HEK293T (cell line): ENCODE measurements around the gene KRTAP3-2.

Source experiments
- CTCF ChIA-PET: fragments of 350-600 bp; formaldehyde crosslinking; extraction: SDS; loops from one replicate; lab custom pipeline; 2021; ENCODE audit warnings: antibody characterized with exemption, inconsistent platforms; lab: Yijun Ruan, JAX
- POLR2A ChIA-PET: fragments of 350-600 bp; formaldehyde crosslinking; extraction: SDS; loops from one replicate; lab custom pipeline; 2020; ENCODE audit warnings: antibody characterized with exemption, inconsistent platforms; lab: Yijun Ruan, JAX
- DNase-seq: peaks from one replicate; pipeline ENCODE4 v3.0.0; 2012; ENCODE audit warnings: mixed read lengths; ENCODE audit errors: extremely low spot score
- ARNT ChIP-seq: fragments of 450-650 bp; IDR thresholded peaks from 2 replicates; pipeline ENCODE4 v1.6.1; 2017; ENCODE audit warnings: mild to moderate bottlenecking
- BHLHE40 ChIP-seq: fragments of 450-650 bp; IDR thresholded peaks from 2 replicates; pipeline ENCODE4 v1.6.1; 2016; ENCODE audit warnings: mild to moderate bottlenecking, moderate library complexity, borderline replicate concordance
- CTBP1 ChIP-seq: fragments of 450-650 bp; IDR thresholded peaks from 2 replicates; pipeline ENCODE4 v1.6.1; 2016; ENCODE audit warnings: borderline replicate concordance
- ELF4 ChIP-seq: fragments of 450-650 bp; IDR thresholded peaks from 2 replicates; pipeline ENCODE4 v1.6.1; 2017; ENCODE audit warnings: antibody characterized with exemption
- FOXA1 ChIP-seq: fragments of 450-650 bp; IDR thresholded peaks from 2 replicates; pipeline ENCODE4 v1.6.1; 2016; ENCODE audit warnings: mild to moderate bottlenecking
- FOXK2 ChIP-seq: fragments of 450-650 bp; IDR thresholded peaks from 2 replicates; pipeline ENCODE4 v1.6.1; 2016; ENCODE audit warnings: mild to moderate bottlenecking
- FOXM1 ChIP-seq: fragments of 450-650 bp; IDR thresholded peaks from 2 replicates; pipeline ENCODE4 v1.6.1; 2017; ENCODE audit warnings: mild to moderate bottlenecking, borderline replicate concordance
- HDGF ChIP-seq: fragments of 450-650 bp; IDR thresholded peaks from 2 replicates; pipeline ENCODE4 v1.6.1; 2017; ENCODE audit warnings: antibody characterized with exemption, borderline replicate concordance
- L3MBTL2 ChIP-seq: fragments of 450-650 bp; conservative IDR thresholded peaks from 2 replicates; pipeline ENCODE4 v1.6.1; 2016; ENCODE audit warnings: mild to moderate bottlenecking
- LEF1 ChIP-seq: fragments of 450-650 bp; IDR thresholded peaks from 2 replicates; pipeline ENCODE4 v1.6.1; 2017; ENCODE audit warnings: mild to moderate bottlenecking, borderline replicate concordance
- NFRKB ChIP-seq: fragments of 450-650 bp; IDR thresholded peaks from 2 replicates; pipeline ENCODE4 v1.6.1; 2016; ENCODE audit warnings: mild to moderate bottlenecking, moderate library complexity
- PKNOX1 ChIP-seq: fragments of 450-650 bp; IDR thresholded peaks from 2 replicates; pipeline ENCODE4 v1.6.1; 2016
- SP1 ChIP-seq: fragments of 450-650 bp; IDR thresholded peaks from 2 replicates; pipeline ENCODE4 v1.6.1; 2017
- SUZ12 ChIP-seq: fragments of 450-650 bp; IDR thresholded peaks from 2 replicates; pipeline ENCODE4 v1.6.1; 2016; ENCODE audit warnings: mild to moderate bottlenecking
- TARDBP ChIP-seq: fragments of 450-650 bp; IDR thresholded peaks from 2 replicates; pipeline ENCODE4 v1.6.1; 2016
- ZNF384 ChIP-seq: fragments of 450-650 bp; IDR thresholded peaks from 2 replicates; pipeline ENCODE4 v1.6.1; 2016

The KRTAP3-2 gene

GRCh38 chr17:40997361-40997760 is 2.3 kb downstream of the KRTAP3-2 start:
- no peak for TF ChIP-seq SP1
- TF ChIP-seq FOXA1: no peak
- no peak for TF ChIP-seq L3MBTL2
- no peak for TF ChIP-seq HDGF
- TF ChIP-seq ELF4: no peak
- TF ChIP-seq ZNF384: no peak
- TF ChIP-seq SUZ12: no peak
- no peak for TF ChIP-seq BHLHE40
- no peak for TF ChIP-seq TARDBP
- TF ChIP-seq FOXM1: no peak
- no peak for TF ChIP-seq LEF1
- POLR2A ChIA-PET: no interaction called here
- CTCF ChIA-PET: no interaction called here
- no peak for DNase-seq

GRCh38 chr17:40996829-40997228 is 2.9 kb downstream of the KRTAP3-2 start:
- POLR2A ChIA-PET: no interaction called here
- no peak for DNase-seq
- CTCF ChIA-PET: no interaction called here
- TF ChIP-seq FOXA1: no peak
- TF ChIP-seq LEF1: no peak
- TF ChIP-seq SUZ12: no peak
- no peak for TF ChIP-seq ELF4
- TF ChIP-seq FOXK2: no peak
- no peak for TF ChIP-seq PKNOX1
- no peak for TF ChIP-seq ARNT
- TF ChIP-seq BHLHE40: no peak
- no peak for TF ChIP-seq SP1
- TF ChIP-seq L3MBTL2: no peak
- no peak for TF ChIP-seq CTBP1
- TF ChIP-seq ZNF384: no peak
- no peak for TF ChIP-seq FOXM1
- TF ChIP-seq HDGF: no peak

- DNase-seq: no peak
- ChIA-PET POLR2A (no interaction called here), CTCF (interaction anchor here (0.6 to 0.7 kb wide), 2 partner anchors 66 to 340 kb away, joined by 6 to 7 read pairs; no protein-coding TSS in a partner anchor)
- TF ChIP-seq PKNOX1: no peak
- no peak for TF ChIP-seq FOXM1
- TF ChIP-seq LEF1: no peak
- TF ChIP-seq FOXA1: no peak
- TF ChIP-seq TARDBP: no peak
- no peak for TF ChIP-seq SP1
Observed at GRCh38 chr17:40995116-40995515, 4.6 kb downstream of the KRTAP3-2 start.

- DNase-seq: no peak
- no peak for TF ChIP-seq FOXK2
- TF ChIP-seq FOXM1: no peak
- no peak for TF ChIP-seq BHLHE40
- no peak for TF ChIP-seq ZNF384
- no peak for TF ChIP-seq ELF4
- TF ChIP-seq FOXA1: no peak
- TF ChIP-seq HDGF: no peak
- no peak for TF ChIP-seq SP1
- TF ChIP-seq LEF1: no peak
- no peak for TF ChIP-seq TARDBP
- no peak for TF ChIP-seq PKNOX1
- ChIA-PET POLR2A (no interaction called here), CTCF (interaction anchor here (0.8 kb wide), 1 partner anchor 30 kb away, joined by 3 read pairs; no protein-coding TSS in a partner anchor)
Observed at GRCh38 chr17:40993839-40994238, 5.9 kb downstream of the KRTAP3-2 start, which contains the start of gene KRTAP3-3. Gene KRTAP3-3 (minus strand): TSS chr17:40994164. CDS start chr17:40994097, 67 bp downstream.

- CTCF ChIA-PET: interaction anchor here (0.8 kb wide), 1 partner anchor 30 kb away, joined by 3 read pairs; no protein-coding TSS in a partner anchor
- DNase-seq: no peak
- POLR2A ChIA-PET: no interaction called here
- TF ChIP-seq ELF4 (no peak), ARNT (no peak), FOXK2 (no peak), L3MBTL2 (no peak), ZNF384 (no peak), TARDBP (no peak), SUZ12 (no peak), PKNOX1 (no peak), HDGF (no peak), NFRKB (no peak), LEF1 (no peak), CTBP1 (no peak), BHLHE40 (no peak), FOXA1 (no peak), SP1 (no peak), FOXM1 (no peak)
Observed at GRCh38 chr17:40993084-40993483, 6.6 kb downstream of the KRTAP3-2 start.

- POLR2A ChIA-PET: no interaction called here
- TF ChIP-seq ARNT (no peak), NFRKB (no peak), FOXK2 (no peak), SUZ12 (no peak), LEF1 (no peak), FOXA1 (no peak), FOXM1 (no peak), L3MBTL2 (no peak), PKNOX1 (no peak), ELF4 (no peak), CTBP1 (no peak), ZNF384 (no peak), SP1 (no peak), TARDBP (no peak), BHLHE40 (no peak), HDGF (no peak)
- DNase-seq: no peak
- CTCF ChIA-PET: no interaction called here
Observed at GRCh38 chr17:40992666-40993065, 7.0 kb downstream of the KRTAP3-2 start.
